HG03439 (cell line): ENCODE measurements around the gene APOF.
"Not testable (repeated sequence)": the region's sequence is repeated elsewhere in the genome, so short reads cannot be mapped to it uniquely, and the experiment has no call there.

Experiments
- ATAC-seq: cut with Tn5 transposase; IDR thresholded peaks from one replicate; pipeline ENCODE4 v1.9.1; 2021; ENCODE audit warnings: mild to moderate bottlenecking, moderate library complexity; ENCODE audit not compliant: unreplicated experiment

The APOF gene

GRCh38 chr12:56374726-56375597 lies 12.3 kb upstream of the APOF start:
- no peak for ATAC-seq

- ATAC-seq = no peak
Observed at GRCh38 chr12:56373515-56373914, 10.9 kb upstream of the APOF start.

- no peak for ATAC-seq
Observed at GRCh38 chr12:56366948-56367347, 4.3 kb upstream of the APOF start.

GRCh38 chr12:56361487-56362129 lies 1.0 kb downstream of the APOF start:
- no peak for ATAC-seq

- peak; percentile 96 for ATAC-seq
Observed at GRCh38 chr12:56359851-56360767, 2.5 kb downstream of the APOF start, which contains the start of gene STAT2. TSS of gene STAT2 (minus strand) at chr12:56360107. CDS start at chr12:56356571, 3,536 bp downstream.

GRCh38 chr12:56358836-56359532 lies 3.7 kb downstream of the APOF start:
- no peak for ATAC-seq

GRCh38 chr12:56351325-56351724 lies 11.3 kb downstream of the APOF start:
- no peak for ATAC-seq

GRCh38 chr12:56350662-56351061 lies 12.0 kb downstream of the APOF start:
- no peak for ATAC-seq

- no peak for ATAC-seq
Observed at GRCh38 chr12:56348776-56349175, 13.9 kb downstream of the APOF start.

- ATAC-seq = not testable (repeated sequence)
Observed at GRCh38 chr12:56347255-56347654, 15.4 kb downstream of the APOF start.

GRCh38 chr12:56346675-56347074 lies 16.0 kb downstream of the APOF start:
- ATAC-seq = no peak

- ATAC-seq = not testable (repeated sequence)
Observed at GRCh38 chr12:56342290-56342689, 20.4 kb downstream of the APOF start.

GRCh38 chr12:56341616-56342015 lies 21.0 kb downstream of the APOF start:
- no peak for ATAC-seq

- no peak for ATAC-seq
Observed at GRCh38 chr12:56339158-56339422, 23.6 kb downstream of the APOF start.

GRCh38 chr12:56338308-56339157 lies 24.1 kb downstream of the APOF start, which contains the start of gene IL23A:
TSS of gene IL23A (plus strand) at chr12:56338884. CDS start at chr12:56339045, 161 bp downstream.
- no peak for ATAC-seq

GRCh38 chr12:56337753-56338251 lies 24.9 kb downstream of the APOF start:
- ATAC-seq = no peak

- ATAC-seq = no peak
Observed at GRCh38 chr12:56336361-56337167, 26.1 kb downstream of the APOF start.

- not testable (repeated sequence) for ATAC-seq
Observed at GRCh38 chr12:56335527-56335926, 27.1 kb downstream of the APOF start.

- ATAC-seq = no peak
Observed at GRCh38 chr12:56334490-56334793, 28.2 kb downstream of the APOF start.
